GM19035 (cell line): Measurements from ENCODE around the gene NATD1.

Source experiments
- ATAC-seq: cut with Tn5 transposase; IDR thresholded peaks from one replicate; pipeline ENCODE4 v1.9.1; 2021; ENCODE audit not compliant: unreplicated experiment

The NATD1 gene, protein sequence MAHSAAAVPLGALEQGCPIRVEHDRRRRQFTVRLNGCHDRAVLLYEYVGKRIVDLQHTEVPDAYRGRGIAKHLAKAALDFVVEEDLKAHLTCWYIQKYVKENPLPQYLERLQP

DNA sequence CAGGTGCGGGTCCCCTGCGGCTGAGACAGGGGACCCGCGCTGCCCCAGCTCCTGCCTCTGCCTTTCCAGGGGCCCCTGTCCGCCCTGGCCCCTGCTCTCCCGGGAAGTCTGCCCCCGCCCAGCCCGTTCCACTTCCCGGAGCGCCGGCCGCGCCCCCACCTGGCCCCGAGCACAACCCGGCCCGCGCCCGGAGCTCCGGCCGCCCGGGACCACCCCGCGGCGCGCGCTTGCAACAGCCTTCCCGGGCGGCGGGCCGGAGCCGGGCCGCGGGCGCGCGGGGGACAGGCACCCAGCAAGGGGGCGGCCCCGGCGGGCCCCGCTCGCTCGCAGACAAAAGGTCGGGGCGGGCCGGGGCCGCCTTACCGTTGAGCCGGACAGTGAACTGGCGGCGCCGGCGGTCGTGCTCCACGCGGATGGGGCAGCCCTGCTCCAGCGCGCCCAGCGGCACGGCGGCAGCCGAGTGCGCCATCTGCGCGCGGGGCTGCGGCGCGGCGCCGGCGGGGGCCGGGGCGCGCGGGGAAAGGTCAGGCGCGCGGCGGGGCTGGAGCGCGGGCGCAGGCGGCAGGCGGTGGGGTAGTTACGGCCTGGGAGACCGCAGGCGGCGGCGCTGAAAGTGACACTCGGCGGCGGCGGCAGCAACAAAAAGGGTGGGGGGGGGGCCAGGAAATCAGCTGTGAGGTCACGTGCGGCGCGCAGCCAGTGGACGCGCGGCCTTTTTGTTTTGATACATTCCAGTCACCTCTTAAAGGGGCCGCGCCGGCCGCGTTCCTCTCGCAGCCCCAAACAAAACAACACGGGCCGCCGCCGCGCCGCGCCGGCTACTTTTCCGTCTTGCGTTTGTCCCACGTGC, at the start of gene NATD1:
Gene NATD1, minus strand, starts transcription at position 615 of the 850 bp plus-strand sequence. Its CDS starts 146 bp downstream, at position 469.
- ATAC-seq, result peak; percentile 80

DNA sequence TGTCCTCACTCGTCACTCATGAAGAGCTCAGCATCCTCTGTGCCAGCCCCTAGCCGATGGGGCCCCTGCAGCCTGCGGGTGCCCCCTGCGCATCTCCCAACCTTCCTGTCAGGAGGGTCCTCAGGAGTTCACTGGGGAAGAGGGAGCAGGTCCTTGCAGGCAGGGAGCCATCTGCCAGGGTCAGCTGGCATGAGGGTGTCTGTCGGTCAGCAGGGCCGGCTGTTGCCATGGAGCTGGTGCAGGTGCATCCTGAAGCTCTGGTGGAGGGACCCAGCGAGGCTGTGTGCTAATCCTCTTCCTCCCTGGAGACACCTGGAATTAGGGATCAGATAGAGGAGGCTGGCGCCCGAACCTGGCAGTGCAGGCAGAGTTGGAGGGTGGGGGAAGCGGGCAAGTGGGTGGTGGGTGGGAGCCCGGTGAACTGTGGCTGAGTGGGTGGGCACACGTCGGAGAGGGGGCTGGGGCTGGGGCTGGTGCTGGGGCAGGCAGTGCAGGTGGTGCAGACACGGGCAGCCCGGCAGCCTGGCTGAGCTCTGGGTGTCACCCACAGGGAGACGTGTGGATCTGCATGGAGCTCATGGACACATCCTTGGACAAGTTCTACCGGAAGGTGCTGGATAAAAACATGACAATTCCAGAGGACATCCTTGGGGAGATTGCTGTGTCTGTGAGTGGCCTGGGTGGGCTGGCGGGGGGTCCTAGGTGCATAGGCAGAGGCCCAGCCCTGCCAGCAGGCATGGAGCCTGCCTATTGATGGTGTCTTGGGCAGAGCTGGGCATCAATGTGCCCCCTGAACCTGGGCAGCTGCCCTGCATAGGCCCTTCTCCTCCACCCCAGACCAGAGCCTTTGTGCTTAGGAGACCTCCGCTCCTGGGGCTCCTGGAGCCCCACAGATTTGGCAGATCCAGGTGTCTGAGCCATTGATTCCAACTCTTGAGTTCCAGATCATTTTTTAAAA, 48.7 kb upstream of the NATD1 start:
- no peak for ATAC-seq

DNA sequence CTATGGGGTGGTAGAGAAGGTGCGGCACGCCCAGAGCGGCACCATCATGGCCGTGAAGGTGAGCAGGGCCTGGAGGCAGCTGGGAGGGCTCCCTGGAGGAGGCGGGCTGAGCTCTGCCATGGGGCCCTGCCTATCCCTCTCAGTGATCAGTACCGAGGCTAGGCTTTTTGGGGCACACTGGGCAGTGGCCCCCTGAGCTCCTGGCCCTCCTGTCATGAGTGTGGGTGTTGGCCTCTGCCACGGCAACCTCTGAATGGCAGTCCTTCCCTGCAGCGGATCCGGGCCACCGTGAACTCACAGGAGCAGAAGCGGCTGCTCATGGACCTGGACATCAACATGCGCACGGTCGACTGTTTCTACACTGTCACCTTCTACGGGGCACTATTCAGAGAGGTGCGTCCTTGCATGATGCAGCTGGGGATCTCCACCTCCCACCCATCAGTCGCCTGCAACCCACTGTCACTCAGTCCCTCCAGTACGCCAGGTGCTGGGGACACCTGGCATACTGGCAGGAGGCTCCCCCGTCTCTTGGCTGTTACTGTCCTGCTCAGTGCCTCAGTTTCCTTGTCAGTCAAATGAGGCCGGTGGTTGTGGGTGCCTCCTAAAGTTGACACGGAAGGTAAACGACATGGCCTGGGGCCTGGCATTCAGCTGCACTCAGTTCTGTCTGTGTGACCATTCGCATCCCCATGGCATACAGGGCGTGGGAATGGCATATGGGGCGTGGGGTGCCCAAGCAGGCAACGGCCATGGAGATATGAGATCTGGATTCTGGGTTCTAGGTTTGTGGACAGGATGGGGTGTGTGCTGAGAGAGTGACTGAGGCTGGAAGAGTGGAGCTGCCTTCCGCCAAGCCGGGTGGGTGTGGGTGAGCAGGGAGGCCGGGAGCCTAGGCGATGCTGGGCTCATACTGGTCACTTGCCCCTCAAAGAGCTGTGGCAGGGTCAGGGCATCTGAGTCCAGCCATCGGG, 47.7 kb upstream of the NATD1 start:
- ATAC-seq, result no peak

- no peak for ATAC-seq
Measured at GRCh38 chr17:21299981-21300600, 46.9 kb upstream of the NATD1 start.

DNA sequence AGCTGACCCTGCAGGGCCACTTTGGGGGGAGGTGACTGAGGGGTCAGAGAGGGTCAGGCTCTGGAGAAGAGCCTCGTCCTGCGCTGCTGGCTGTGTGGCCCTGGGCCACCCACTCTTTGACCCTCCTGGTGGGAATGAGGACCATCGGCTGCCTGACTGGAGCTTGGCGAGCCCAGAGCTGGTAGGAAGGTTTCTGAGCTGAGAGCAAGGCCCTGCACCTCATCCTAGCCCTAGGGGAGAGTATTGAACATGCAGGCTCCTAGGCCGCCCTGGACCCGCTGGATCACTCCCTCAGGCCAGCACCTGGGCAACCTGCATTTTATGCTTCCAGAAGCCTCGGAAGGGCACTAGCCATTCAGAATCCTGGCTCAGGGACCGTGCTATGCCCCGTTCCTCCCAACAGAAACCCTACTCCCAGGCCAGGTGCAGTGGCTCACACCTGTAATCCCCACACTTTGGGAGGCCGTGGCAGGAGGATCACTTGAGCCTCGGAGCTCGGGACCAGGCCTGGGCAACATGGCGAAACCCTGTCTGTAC, 45.8 kb upstream of the NATD1 start:
- no peak for ATAC-seq

DNA sequence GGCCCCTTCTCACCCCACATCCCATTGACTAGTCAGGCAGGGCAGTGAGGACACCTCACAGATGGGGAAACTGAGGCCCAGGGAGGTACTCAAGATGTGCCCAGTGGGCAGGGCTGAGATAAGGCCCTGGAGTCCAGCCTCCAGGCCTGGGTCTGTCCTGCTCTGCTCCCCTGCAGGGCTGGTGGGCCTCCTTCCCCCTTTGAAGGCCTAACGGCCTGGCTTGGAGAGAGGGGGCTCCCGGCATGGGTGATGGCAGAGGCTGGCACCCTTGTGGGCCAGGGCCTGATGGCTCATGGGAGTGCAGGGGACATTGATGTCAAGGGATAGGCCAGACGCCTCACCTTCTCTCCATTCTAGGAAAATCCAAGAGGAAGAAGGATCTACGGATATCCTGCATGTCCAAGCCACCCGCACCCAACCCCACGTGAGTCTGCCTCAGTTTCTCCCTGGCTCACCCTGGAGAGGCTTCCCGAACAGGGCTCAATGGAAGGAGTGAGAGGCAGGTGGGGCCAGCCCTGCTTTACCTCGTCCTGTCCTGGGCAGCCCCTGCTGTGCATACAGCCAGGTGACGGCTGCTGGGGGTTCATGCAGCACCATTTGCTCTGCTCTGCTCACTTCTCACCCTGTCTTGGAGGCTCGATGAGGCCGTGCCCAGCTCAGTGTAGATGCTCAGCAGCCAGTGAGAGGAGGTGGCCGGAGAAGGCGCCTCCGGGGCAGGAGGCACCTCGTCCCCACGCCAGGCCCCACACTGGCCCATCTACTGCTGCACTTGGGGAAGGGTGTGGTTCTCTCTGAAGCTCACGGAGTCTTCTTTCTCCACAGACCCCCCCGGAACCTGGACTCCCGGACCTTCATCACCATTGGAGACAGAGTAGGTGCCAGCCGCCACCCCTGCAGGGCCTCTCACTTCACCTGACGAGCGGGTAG, 45.1 kb upstream of the NATD1 start:
- ATAC-seq, result no peak

DNA sequence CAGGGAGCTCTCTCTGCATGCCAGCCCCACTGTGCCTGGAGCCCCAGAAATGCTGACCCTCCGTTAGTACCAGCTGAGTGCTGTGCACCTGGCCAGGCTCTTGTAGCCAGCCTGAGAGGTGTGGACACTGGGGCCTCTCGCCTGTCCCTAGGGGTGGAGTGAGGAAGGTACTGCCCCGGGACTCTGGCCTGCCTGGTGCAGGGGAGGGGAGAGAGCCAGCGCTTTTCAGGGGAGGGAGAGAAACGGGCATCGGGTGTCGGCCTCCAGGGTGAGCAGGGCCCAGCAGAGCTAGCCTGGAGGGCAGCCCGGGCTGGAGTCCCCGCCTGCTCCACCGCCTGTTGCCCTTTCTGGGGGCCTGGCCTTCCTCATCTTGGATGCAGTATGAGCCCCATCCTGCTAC, 44.4 kb upstream of the NATD1 start:
- no peak for ATAC-seq

GRCh38 chr17:21297026-21297520, 43.9 kb upstream of the NATD1 start:
- no peak for ATAC-seq

GRCh38 chr17:21296097-21297025, 43.2 kb upstream of the NATD1 start:
- ATAC-seq, result no peak

- no peak for ATAC-seq
Measured at GRCh38 chr17:21295036-21295952, 42.1 kb upstream of the NATD1 start.

DNA sequence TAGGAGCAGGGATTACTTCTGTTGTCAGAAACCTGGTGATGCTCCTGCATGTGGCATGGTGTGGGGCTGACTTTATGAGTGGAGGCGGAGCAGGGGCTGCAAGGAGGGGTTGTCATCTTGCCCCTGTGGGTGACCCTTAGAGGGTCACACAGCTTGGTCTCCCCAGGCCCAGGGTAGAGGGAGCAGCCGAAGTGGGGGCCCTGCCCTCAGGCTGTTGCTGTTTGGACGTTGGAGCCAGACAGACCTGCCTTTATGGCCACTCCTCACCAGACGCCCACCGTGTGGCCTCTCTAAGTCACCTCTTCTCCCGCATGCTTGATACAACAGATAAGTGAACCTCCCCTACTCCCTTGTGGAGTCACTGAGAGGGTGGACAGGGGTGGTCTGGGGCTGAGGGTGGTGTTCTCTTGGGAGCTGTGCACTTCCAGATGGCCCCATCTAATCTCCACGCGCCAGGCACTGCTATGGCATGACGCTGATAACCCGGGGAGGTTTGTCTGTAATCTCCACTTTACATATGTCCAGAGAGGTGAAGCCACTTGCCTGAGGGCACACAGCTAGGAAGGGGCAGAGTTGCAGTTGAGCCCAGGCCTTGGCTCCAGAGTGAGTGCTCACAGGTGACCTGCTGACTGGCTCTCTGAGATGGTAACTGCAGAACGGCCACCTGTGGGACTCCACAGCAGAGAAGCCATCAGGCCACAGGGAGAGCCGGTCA, 41.3 kb upstream of the NATD1 start:
- no peak for ATAC-seq

GRCh38 chr17:21293831-21294210, 40.6 kb upstream of the NATD1 start:
- no peak for ATAC-seq

DNA sequence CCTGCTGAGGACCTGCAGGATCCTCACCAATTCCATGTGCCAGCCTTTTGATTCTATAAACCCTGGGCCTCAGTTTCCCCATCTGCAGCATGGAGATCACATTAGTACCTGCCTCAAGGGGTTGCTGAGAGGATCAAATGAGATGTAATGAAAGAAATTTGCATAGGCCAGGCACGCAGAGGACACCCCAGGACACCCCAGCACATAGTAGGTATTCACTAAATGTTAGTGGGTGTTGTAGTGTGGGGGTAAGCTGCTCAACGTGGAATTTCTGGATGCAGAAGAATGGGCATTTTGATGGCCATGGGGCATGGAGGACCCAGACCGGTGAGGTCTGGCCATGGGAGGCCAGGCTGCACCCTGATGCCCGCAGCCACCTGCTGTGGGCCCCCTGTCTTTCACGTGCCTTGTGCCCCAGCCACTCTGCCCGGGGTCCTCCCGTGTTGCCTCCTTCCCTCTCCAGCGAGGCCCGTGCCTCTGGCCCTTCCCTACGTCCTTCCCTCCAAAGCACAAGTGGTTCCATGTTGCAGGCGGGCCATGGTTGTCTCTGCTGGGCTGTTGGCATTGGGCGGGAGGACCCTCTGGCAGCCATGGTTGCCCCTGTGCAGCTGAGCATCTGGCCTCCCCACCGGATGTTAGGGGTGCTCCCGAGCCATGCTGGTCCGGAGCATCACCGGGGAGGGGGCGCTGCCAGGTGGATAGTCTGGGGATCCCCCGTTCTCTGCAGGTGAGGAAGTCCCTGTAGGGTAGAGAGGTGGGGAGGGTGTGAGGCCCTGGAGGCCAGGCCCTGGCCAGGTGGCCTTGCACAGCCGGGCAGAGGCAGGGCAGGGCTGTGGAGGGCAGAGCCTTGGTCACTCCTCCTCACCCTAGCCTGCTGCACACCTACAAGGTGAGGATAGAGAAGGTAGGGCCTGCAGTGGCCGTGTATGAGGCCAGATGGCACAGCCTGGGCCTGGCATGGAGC, 39.9 kb upstream of the NATD1 start:
- ATAC-seq, result no peak

DNA sequence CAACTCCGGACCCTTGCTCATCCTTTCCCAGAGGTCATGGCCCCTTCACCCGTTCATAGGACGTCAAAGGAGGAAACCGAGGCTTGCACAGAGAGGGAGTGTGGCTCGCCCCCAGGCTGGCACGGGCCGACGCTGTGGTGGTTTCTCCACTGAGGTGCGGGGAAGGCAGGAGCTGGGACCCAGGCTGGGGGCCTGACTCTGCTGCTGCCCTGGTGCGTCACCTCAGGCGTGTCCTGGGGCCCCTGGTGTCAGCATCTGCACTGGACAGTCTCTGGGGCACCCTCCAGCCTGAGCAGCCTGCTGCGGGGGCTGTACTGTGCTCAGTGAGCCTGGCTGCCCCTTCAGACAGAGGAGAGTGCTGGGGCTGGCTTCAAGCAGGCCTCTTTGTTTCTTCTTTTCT, 38.7 kb upstream of the NATD1 start:
- ATAC-seq, result no peak

GRCh38 chr17:21291357-21291756, 38.1 kb upstream of the NATD1 start:
- no peak for ATAC-seq
